Glutamatergic neuron (in vitro differentiated cells): ENCODE measurements around the gene PRDX5. TPM values are rescaled to one million over a fixed set of nuclear protein-coding genes. Genes with fewer than 3 reads are reported as not detected.

Source experiments
- DNase-seq: peaks from one replicate; pipeline ENCODE4 v3.0.0; 2022
- H3K27ac Mint-ChIP-seq: one replicate; pipeline ENCODE4 v1.8.0; 2020; ENCODE audit warnings: mild to moderate bottlenecking, mixed read lengths, inconsistent platforms; ENCODE audit not compliant: unreplicated experiment
- H3K27me3 Mint-ChIP-seq: one replicate; pipeline ENCODE4 v1.8.0; 2020; ENCODE audit warnings: mild to moderate bottlenecking, moderate library complexity, mixed read lengths, inconsistent platforms; ENCODE audit not compliant: unreplicated experiment
- H3K36me3 Mint-ChIP-seq: one replicate; pipeline ENCODE4 v1.8.0; 2020; ENCODE audit warnings: mild to moderate bottlenecking, mixed read lengths, inconsistent platforms; ENCODE audit not compliant: unreplicated experiment
- H3K4me1 Mint-ChIP-seq: one replicate; pipeline ENCODE4 v1.8.0; 2020; ENCODE audit warnings: mild to moderate bottlenecking, low read depth, mixed read lengths, inconsistent platforms; ENCODE audit not compliant: unreplicated experiment
- H3K4me3 Mint-ChIP-seq: one replicate; pipeline ENCODE4 v1.8.0; 2020; ENCODE audit warnings: mild to moderate bottlenecking, mixed read lengths, inconsistent platforms; ENCODE audit not compliant: unreplicated experiment
- H3K9me3 Mint-ChIP-seq: one replicate; pipeline ENCODE4 v1.8.0; 2020; ENCODE audit warnings: mild to moderate bottlenecking, moderate library complexity, mixed read lengths, inconsistent platforms; ENCODE audit not compliant: unreplicated experiment
- CTCF ChIP-seq: fragments of 200-600 bp; sonication (generic); IDR thresholded peaks from one replicate; pipeline ENCODE4 v1.5.0; 2021; ENCODE audit not compliant: partially characterized antibody, unreplicated experiment
- total RNA-seq: library from RNA; stranded (reverse); fragmentation: NEBNext Ultra II Directional; extraction: Animal tissue kit (Norgen Biotek cat#: 25700); gene quantifications from one replicate; pipeline ENCODE4 v1.2.1, GENCODE V29; 2021; ENCODE audit not compliant: unreplicated experiment

Gene PRDX5
- total RNA-seq, 1 donor from 2014 or later = 418 TPM

DNA sequence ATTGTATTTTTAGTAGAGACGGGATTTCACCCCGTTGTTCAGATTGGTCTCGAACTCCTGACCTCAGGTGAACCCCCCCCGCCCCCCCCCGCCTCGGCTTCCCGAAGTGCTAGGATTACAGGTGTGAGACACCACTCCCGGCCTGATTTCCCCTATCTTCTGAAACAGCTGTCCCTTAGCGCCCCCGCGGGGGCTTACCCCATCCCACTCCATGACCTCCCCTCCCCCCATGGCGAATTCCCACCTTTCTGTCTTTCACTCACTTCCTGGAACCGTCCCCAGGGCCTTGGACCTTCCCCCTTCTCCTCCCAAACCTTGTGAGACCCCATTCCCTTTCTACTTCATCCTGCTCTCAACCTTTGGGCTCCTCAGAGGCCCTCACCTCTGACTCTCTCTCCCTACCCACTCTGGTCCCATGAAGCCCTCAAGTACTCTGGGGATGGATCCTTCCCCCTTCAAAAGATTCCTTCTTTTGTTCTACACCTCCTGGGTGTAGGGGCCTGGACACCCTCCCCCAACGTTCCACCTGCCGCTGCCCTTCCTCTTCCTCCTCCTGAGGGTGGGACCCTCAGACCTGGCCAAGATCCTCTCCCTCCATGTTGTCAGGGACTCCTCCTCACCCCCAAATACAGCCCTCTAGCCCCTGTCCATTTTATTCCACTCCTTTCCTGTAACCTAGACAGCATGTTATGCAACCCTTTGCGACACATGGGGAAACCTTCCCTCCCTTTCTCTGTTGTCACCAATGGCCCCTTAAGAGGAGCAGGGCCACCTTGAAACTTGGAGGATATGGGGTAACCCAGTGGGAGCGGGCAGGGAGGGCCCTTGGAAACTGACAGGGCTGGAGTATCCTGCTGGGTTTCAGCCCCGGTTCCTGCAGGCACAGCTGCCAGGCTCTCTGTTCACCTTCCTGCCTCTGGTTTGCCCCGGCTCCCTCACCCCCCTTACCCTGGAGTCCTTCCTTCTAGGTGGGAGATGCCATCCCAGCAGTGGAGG lies 1.1 kb downstream of the PRDX5 start:
- TF ChIP-seq CTCF = no peak
- Mint-ChIP-seq H3K27ac (peak overlapping the region; percentile 94), H3K36me3 (peaks cover 4% of the 10 kb centered on the region), H3K9me3 (peaks cover 12% of the 10 kb centered on the region), H3K27me3 (peaks cover 19% of the 10 kb centered on the region), H3K4me1 (peaks cover 21% of the 10 kb centered on the region), H3K4me3 (peak overlapping the region; percentile 95)
- DNase-seq = no peak

DNA sequence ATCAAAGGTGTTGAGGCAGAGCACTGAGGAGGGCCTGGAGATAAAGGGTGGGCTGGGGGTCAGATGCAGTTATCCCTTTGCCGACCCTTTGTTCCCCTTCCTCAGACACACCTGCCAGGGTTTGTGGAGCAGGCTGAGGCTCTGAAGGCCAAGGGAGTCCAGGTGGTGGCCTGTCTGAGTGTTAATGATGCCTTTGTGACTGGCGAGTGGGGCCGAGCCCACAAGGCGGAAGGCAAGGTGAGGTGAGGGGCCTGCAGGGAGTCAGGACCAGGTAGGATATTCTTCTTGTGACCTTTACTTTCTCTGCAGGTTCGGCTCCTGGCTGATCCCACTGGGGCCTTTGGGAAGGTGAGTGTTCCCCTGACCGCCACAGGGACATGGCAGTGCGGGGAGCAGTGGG lies 2.6 kb downstream of the PRDX5 start:
- H3K9me3 Mint-ChIP-seq = peaks cover 12% of the 10 kb centered on the region
- peaks cover 18% of the 10 kb centered on the region for H3K4me1 Mint-ChIP-seq
- peak overlapping the region; percentile 76 for H3K4me3 Mint-ChIP-seq
- peaks cover 17% of the 10 kb centered on the region for H3K27me3 Mint-ChIP-seq
- H3K27ac Mint-ChIP-seq = peak overlapping the region; percentile 2
- no peak for TF ChIP-seq CTCF
- no peak for DNase-seq
- H3K36me3 Mint-ChIP-seq = peaks cover 4% of the 10 kb centered on the region

DNA sequence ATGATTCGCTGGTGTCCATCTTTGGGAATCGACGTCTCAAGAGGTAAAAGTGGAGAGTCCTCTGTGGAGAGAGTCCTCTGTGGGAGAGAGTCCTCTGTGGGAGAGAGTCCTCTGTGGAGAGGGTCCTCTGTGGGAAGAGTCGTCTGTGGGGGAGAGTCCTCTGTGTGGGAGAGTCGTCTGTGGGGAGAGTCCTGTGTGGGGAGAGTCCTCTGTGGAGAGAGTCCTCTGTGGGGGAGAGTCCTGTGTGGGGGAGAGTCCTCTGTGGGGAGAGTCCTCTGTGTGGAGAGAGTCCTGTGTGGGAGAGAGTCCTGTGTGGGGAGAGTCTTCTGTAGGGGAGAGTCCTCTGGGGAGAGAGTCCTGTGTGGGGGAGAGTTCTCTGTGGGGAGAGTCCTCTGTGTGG lies 3.1 kb downstream of the PRDX5 start:
- Mint-ChIP-seq H3K4me1 (peaks cover 18% of the 10 kb centered on the region), H3K27ac (no peak overlapping the region), H3K4me3 (peak overlapping the region; percentile 76), H3K27me3 (peaks cover 17% of the 10 kb centered on the region), H3K9me3 (peaks cover 12% of the 10 kb centered on the region), H3K36me3 (peaks cover 4% of the 10 kb centered on the region)
- no peak for DNase-seq
- TF ChIP-seq CTCF = no peak

DNA sequence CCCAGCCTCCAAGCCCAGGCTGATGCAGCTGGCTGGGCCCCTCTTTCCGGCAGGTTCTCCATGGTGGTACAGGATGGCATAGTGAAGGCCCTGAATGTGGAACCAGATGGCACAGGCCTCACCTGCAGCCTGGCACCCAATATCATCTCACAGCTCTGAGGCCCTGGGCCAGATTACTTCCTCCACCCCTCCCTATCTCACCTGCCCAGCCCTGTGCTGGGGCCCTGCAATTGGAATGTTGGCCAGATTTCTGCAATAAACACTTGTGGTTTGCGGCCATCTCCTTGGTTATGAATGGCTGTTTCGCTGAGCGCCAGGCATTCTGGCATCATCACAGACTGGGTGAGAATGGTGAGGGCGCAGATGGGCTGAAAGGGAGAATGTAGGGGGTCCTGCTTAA lies 3.6 kb downstream of the PRDX5 start:
- no peak overlapping the region for H3K27ac Mint-ChIP-seq
- no peak for TF ChIP-seq CTCF
- H3K27me3 Mint-ChIP-seq = peaks cover 17% of the 10 kb centered on the region
- DNase-seq = no peak
- peaks cover 4% of the 10 kb centered on the region for H3K36me3 Mint-ChIP-seq
- H3K4me1 Mint-ChIP-seq = peaks cover 18% of the 10 kb centered on the region
- peak overlapping the region; percentile 76 for H3K4me3 Mint-ChIP-seq
- peaks cover 12% of the 10 kb centered on the region for H3K9me3 Mint-ChIP-seq

GRCh38 chr11:64322925-64323260 lies 5.0 kb downstream of the PRDX5 start:
- Mint-ChIP-seq H3K4me1 (peaks cover 14% of the 10 kb centered on the region), H3K36me3 (peaks cover 6% of the 10 kb centered on the region), H3K27me3 (peaks cover 11% of the 10 kb centered on the region), H3K9me3 (peaks cover 14% of the 10 kb centered on the region), H3K27ac (no peak overlapping the region), H3K4me3 (no peak overlapping the region)
- peak; percentile 32 for DNase-seq
- no peak for TF ChIP-seq CTCF
